K562 (cell line): ENCODE measurements around the gene BRAP. TPM values are rescaled to one million over a fixed set of nuclear protein-coding genes. Genes with fewer than 3 reads are reported as not detected.
A peak's percentile ranks its signal among the peaks of the same experiment; 100 is the strongest.

Experiments used
- ATAC-seq: fragments of 200-7000 bp; cut with Tn5 transposase; 3 replicates; pipeline ENCODE4 v1.9.1; 2020; ENCODE audit warnings: moderate library complexity
- BruUV-seq: library from RNA; stranded (reverse); fragments of 400-500 nt; replicated peaks from 2 replicates; lab custom pipeline; 2021; lab: Mats Ljungman, UMichigan
- CTCF ChIA-PET: fragments of 300-600 bp; formaldehyde crosslinking; extraction: SDS; loops from one replicate; lab custom pipeline; 2021; ENCODE audit warnings: low intra/inter-chr PET ratio; lab: Yijun Ruan, JAX
- POLR2A ChIA-PET: fragments of 300-600, 350-650 bp; sonication (Branson Sonifier 250); formaldehyde crosslinking; extraction: SDS; loops from one replicate; lab custom pipeline; 2021; ENCODE audit warnings: antibody characterized with exemption, inconsistent platforms; lab: Yijun Ruan, JAX
- DNase-seq, 4 experiments: peaks; one replicate each; pipeline versions ENCODE4 v3.0.0 to v3.0.0-alpha.2; 2011 to 2018; ENCODE audit warnings: low spot score in 3 of 4, mixed read lengths in 3 of 4; ENCODE audit errors: extremely low read depth in 1 of 4
- FAIRE-seq: peaks from 2 replicates; lab custom pipeline; 2011; peaks lifted over from hg19 to GRCh38; lab: Jason Lieb, UNC
- H2AFZ ChIP-seq: 2 replicates; pipeline ENCODE4 v1.6.0; 2011; ENCODE audit warnings: low read depth, low read length, control low read depth, inconsistent platforms
- H3K27ac ChIP-seq: fragments of 200-600 bp; 3 replicates; pipeline ENCODE4 v1.8.0; 2011; ENCODE audit warnings: low read depth, mild to moderate bottlenecking, control low read depth, inconsistent platforms, low read length, moderate library complexity, mixed read lengths; ENCODE audit errors: extremely low read depth
- H3K27me3 ChIP-seq, 2 experiments: fragments of 300-600 bp in 1 of 2; 2 replicates in 1 of 2; 3 replicates in 1 of 2; pipeline versions ENCODE4 v1.6.0 to v1.8.0; 2011; ENCODE audit warnings: inconsistent platforms in 2 of 2, low read length in 2 of 2, mild to moderate bottlenecking in 1 of 2, mixed read lengths in 1 of 2, moderate library complexity in 1 of 2; ENCODE audit not compliant: control insufficient read depth in 2 of 2, insufficient read depth in 2 of 2
- H3K36me3 ChIP-seq: fragments of 300-600 bp; 3 replicates; pipeline ENCODE4 v1.8.0; 2011; ENCODE audit warnings: mild to moderate bottlenecking, low read length, inconsistent platforms; ENCODE audit not compliant: control insufficient read depth, insufficient read depth
- H3K4me1 ChIP-seq, 2 experiments: fragments of 200-600 bp in 1 of 2; replicated peaks in 1 of 2; 2 replicates in 1 of 2; 3 replicates in 1 of 2; pipeline versions ENCODE4 v1.5.1 to v1.8.0; 2011; ENCODE audit warnings: inconsistent platforms in 2 of 2, low read length in 2 of 2, mild to moderate bottlenecking in 1 of 2, mixed read lengths in 1 of 2, moderate library complexity in 1 of 2; ENCODE audit not compliant: control insufficient read depth in 2 of 2, insufficient read depth in 2 of 2
- H3K4me2 ChIP-seq: 2 replicates; pipeline ENCODE4 v1.6.1; 2011; ENCODE audit warnings: low read length, control low read depth, inconsistent platforms, mixed read lengths; ENCODE audit not compliant: insufficient read depth
- H3K4me3 ChIP-seq: fragments of 200-600 bp; sonication (generic), shearing (Covaris generic); 2 replicates; pipeline ENCODE4 v1.5.1; 2016; ENCODE audit warnings: control low read depth, inconsistent platforms
- H3K79me2 ChIP-seq: fragments of 200-600 bp; 3 replicates; pipeline ENCODE4 v1.8.0; 2011; ENCODE audit warnings: low read length, inconsistent platforms; ENCODE audit not compliant: control insufficient read depth, insufficient read depth
- H3K9ac ChIP-seq, 2 experiments: 2 replicates each; pipeline versions ENCODE4 v1.6.0 to v1.6.1; 2011; ENCODE audit warnings: low read depth in 2 of 2, low read length in 2 of 2, control low read depth in 1 of 2, inconsistent platforms in 1 of 2, mild to moderate bottlenecking in 1 of 2, mixed read lengths in 1 of 2; ENCODE audit not compliant: insufficient read depth in 1 of 2
- H3K9me1 ChIP-seq: one replicate; pipeline ENCODE4 v1.6.0; 2011; ENCODE audit warnings: inconsistent platforms, mild to moderate bottlenecking, low read length, moderate library complexity; ENCODE audit not compliant: control insufficient read depth, insufficient read depth
- H3K9me3 ChIP-seq: replicated peaks from 2 replicates; pipeline ENCODE4 v1.5.1; 2011; ENCODE audit warnings: low read depth, low read length, inconsistent platforms; ENCODE audit not compliant: control insufficient read depth, insufficient read depth
- H4K20me1 ChIP-seq: replicated peaks from 2 replicates; pipeline ENCODE4 v1.6.1; 2011; ENCODE audit warnings: low read length, inconsistent platforms, mixed read lengths; ENCODE audit not compliant: control insufficient read depth, insufficient read depth
- GATAD2B ChIP-seq: fragments of 450-650 bp; IDR thresholded peaks from 2 replicates; pipeline ENCODE4 v1.6.1; 2017; ENCODE audit warnings: mild to moderate bottlenecking, borderline replicate concordance
- GTF2E2 ChIP-seq: fragments of 200-800 bp; sonication (Bioruptor generic); IDR thresholded peaks from 2 replicates; pipeline ENCODE4 v1.6.1; 2016; ENCODE audit warnings: missing genetic modification characterization, missing compliant biosample characterization
- HDAC8 ChIP-seq: fragments of 450-650 bp; IDR thresholded peaks from 2 replicates; pipeline ENCODE4 v1.6.1; 2016; ENCODE audit warnings: mild to moderate bottlenecking, missing genetic modification characterization, moderate library complexity, missing compliant biosample characterization
- HNRNPL ChIP-seq: fragments of 200-400 bp; formaldehyde crosslinking; IDR thresholded peaks from 2 replicates; pipeline ENCODE4 v1.6.1; 2017; ENCODE audit warnings: low read depth, mild to moderate bottlenecking, low read length
- LEF1 ChIP-seq: fragments of 450-650 bp; IDR thresholded peaks from 2 replicates; pipeline ENCODE4 v1.6.1; 2016; ENCODE audit warnings: mild to moderate bottlenecking
- NFATC3 ChIP-seq: fragments of 450-650 bp; IDR thresholded peaks from 2 replicates; pipeline ENCODE4 v1.6.1; 2017; ENCODE audit warnings: mild to moderate bottlenecking
- POLR2B ChIP-seq: fragments of 450-650 bp; IDR thresholded peaks from 2 replicates; pipeline ENCODE4 v1.6.1; 2018; ENCODE audit warnings: low read depth; ENCODE audit not compliant: partially characterized antibody
- SAP30 ChIP-seq: fragments of 200-600 bp; sonication (generic); IDR thresholded peaks from 2 replicates; pipeline ENCODE4 v1.6.1; 2012; ENCODE audit warnings: borderline replicate concordance, low read depth, mild to moderate bottlenecking, moderate library complexity, low read length, control low read depth, inconsistent platforms; ENCODE audit not compliant: insufficient read depth, poor library complexity, severe bottlenecking
- SIX5 ChIP-seq, 2 experiments: IDR thresholded peaks; 2 replicates each; pipeline ENCODE4 v1.6.1; 2011; ENCODE audit warnings: low read length in 2 of 2, borderline replicate concordance in 1 of 2, low read depth in 1 of 2, mild to moderate bottlenecking in 1 of 2, moderate library complexity in 1 of 2; ENCODE audit not compliant: insufficient read depth in 1 of 2
- SMARCA4 ChIP-seq: fragments of 450-650 bp; IDR thresholded peaks from 2 replicates; pipeline ENCODE4 v1.6.1; 2016
- SMARCE1 ChIP-seq: fragments of 450-650 bp; IDR thresholded peaks from 2 replicates; pipeline ENCODE4 v1.7.1; 2016; ENCODE audit warnings: mild to moderate bottlenecking
- SREBF1 ChIP-seq: fragments of 150-350 bp; IDR thresholded peaks from 2 replicates; pipeline ENCODE4 v1.6.1; 2014; ENCODE audit warnings: antibody characterized with exemption, low read depth, low read length, borderline replicate concordance
- TFAM ChIP-seq: fragments of 250-450 bp; sonication (Bioruptor Pico); conservative IDR thresholded peaks from 2 replicates; pipeline ENCODE4 v1.5.0; 2021; ENCODE audit warnings: mild to moderate bottlenecking, moderate library complexity
- YY1 ChIP-seq, 3 experiments: IDR thresholded peaks; 2 replicates each; pipeline ENCODE4 v1.6.1; 2011; ENCODE audit warnings: low read length in 2 of 3, mild to moderate bottlenecking in 2 of 3, moderate library complexity in 2 of 3, borderline replicate concordance in 1 of 3, control low read depth in 1 of 3, low read depth in 1 of 3; ENCODE audit not compliant: insufficient read depth in 3 of 3, insufficient replicate concordance in 2 of 3, control insufficient read depth in 1 of 3, insufficient read length in 1 of 3; ENCODE audit errors: extremely low read depth in 1 of 3
- ZNF263 ChIP-seq: sonication (generic); formaldehyde crosslinking; IDR thresholded peaks from 2 replicates; pipeline ENCODE4 v1.8.0; 2022; ENCODE audit warnings: mild to moderate bottlenecking, missing genetic modification reagents, borderline replicate concordance
- WGBS: fragments of 100-300 bp; shearing (Covaris generic); methylation state at CpG from one replicate; pipeline ENCODE4 v1.1.6; 2016; ENCODE audit warnings: low coverage, mixed read lengths; ENCODE audit not compliant: insufficient coverage; ENCODE audit errors: missing lambda C conversion rate; 5-methylcytosine and 5-hydroxymethylcytosine counted together
- in situ Hi-C: fragments of 300-500 bp; cut with MboI; formaldehyde crosslinking; loops from 4 replicates; pipeline ENCODE4 v1.15.0; 2018; ENCODE audit warnings: inconsistent platforms, mixed read lengths
- intact Hi-C: fragments of 100-400 bp; cut with micrococcal nuclease; formaldehyde crosslinking; loops from 2 replicates; pipeline ENCODE4 v1.14.2; 2022
- polyA plus RNA-seq, 8 experiments: library from polyadenylated mRNA; depleted of rRNA in 4 of 8; stranded (reverse) in 5 of 8; unstranded in 3 of 8; fragments of >200 nt; fragmentation: Nextera tagmentation in 2 of 8; fragmentation: Illumina TruSeq in 1 of 8; extraction: Ambion mirVana in 2 of 8; extraction: Trizol in 1 of 8; gene quantifications; 2 replicates each; pipeline versions ENCODE4 v1.2.1 to v1.2.3, GENCODE V29; 2011 to 2014; ENCODE audit warnings: inconsistent platforms in 1 of 8, missing spikeins in 1 of 8
- total RNA-seq, 7 experiments: library from RNA; depleted of rRNA in 6 of 7; stranded (reverse); fragments of >200 nt in 6 of 7; fragmentation: Illumina TruSeq in 2 of 7; extraction: Trizol in 2 of 7; gene quantifications; 2 replicates each; pipeline versions ENCODE4 v1.2.1 to v1.2.3, GENCODE V29; 2011 to 2021; ENCODE audit warnings: low replicate concordance in 1 of 7
- TF ChIP-seq, protein P1 (sequence below): fragments of 450-650 bp; formaldehyde crosslinking; IDR thresholded peaks from 2 replicates; pipeline ENCODE4 v1.4.0; 2022; ENCODE audit warnings: missing genetic modification characterization

Gene BRAP
- total and polyA plus RNA-seq, 9 of the 15 experiments (the other 6 are each of a cell fraction or from before 2014, with no cell fraction given) = 2.2 to 32.6 (median 27.5) TPM

DNA sequence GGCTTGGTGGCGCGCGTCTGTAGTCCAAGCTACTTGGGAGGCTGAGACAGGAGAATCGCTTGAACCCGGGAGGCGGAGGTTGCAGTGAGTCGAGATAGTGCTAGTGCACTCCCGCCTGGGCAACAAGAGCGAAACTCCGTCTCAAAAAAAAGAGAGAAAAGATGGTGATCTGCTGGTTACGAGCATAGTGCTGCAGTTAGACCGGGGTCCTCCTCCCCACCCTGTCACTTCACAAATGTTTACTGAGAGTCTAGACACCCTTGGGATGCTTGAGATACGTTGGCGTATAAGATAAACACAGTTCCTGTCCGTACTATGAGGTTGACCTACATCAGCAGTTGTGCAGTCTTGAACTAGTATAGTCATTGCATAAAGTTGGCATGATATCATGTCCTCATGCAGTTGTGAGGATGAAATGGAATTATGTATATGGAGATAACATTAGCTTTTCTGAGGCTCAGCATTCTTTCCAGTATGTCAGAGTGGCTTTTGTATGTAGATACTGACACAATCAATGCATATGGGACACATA is 884 bp upstream of the BRAP start (continued):
- TF ChIP-seq, protein P1, sequence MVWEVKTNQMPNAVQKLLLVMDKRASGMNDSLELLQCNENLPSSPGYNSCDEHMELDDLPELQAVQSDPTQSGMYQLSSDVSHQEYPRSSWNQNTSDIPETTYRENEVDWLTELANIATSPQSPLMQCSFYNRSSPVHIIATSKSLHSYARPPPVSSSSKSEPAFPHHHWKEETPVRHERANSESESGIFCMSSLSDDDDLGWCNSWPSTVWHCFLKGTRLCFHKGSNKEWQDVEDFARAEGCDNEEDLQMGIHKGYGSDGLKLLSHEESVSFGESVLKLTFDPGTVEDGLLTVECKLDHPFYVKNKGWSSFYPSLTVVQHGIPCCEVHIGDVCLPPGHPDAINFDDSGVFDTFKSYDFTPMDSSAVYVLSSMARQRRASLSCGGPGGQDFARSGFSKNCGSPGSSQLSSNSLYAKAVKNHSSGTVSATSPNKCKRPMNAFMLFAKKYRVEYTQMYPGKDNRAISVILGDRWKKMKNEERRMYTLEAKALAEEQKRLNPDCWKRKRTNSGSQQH (CRISPR knock-in tag) = no peak
- TF ChIP-seq SIX5 (IDR thresholded peaks at IDR 0.05; ENCODE audit: borderline replicate concordance in 1 of 2, insufficient read depth in 1 of 2, low read depth in 1 of 2, low read length in 2 of 2) (no peak), TFAM (CRISPR knock-in tag) (no peak)

DNA sequence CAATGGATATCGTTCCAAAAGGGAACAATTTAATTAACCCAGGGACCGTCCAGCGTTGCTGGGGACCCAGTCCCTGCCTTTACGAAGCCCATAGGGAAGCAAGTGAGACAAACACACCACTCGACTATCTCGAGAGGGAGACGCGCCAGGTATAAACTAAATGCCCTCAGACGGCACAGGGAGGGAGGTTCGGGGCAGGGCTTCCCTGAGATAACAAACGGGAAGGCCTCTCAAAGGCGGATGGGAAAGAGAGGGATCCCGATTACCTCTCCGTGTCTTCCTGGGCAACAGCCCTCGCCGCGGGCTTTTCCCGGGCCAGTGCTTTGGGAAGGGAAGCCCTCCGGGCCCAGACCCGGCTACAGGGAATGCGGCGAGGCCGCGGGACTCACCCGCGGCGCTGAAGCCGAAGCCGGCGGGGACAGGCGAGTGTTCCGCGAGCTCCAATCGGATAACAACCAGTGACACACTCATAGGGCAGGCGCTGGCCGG is 390 bp downstream of the BRAP start:
- in situ Hi-C loops (loop anchor here (5.0 kb wide), 1 partner anchor 57 kb away; no protein-coding TSS in a partner anchor), intact Hi-C loops (loop anchor here (5.0 to 10.0 kb wide), 2 partner anchors 278 to 351 kb away; partner anchors contain the start of gene SH2B3)
- ChIA-PET CTCF (interaction anchor here (0.7 to 1.0 kb wide), 2 partner anchors 68 to 92 kb away, joined by 3 read pairs; no protein-coding TSS in a partner anchor), POLR2A (interaction anchor here (0.6 to 1.6 kb wide), 19 partner anchors 8 to 655 kb away, joined by 3 to 9 read pairs (median 3); no protein-coding TSS in a partner anchor)
- Histone ChIP-seq H3K4me3 (peak overlapping the region; percentile 86), H3K9me3 (no peaks in the 10 kb centered on the region), H3K79me2 (peaks cover 44% of the 10 kb centered on the region), H3K27me3 (no peaks in the 10 kb centered on the region), H3K36me3 (peaks cover 36% of the 10 kb centered on the region; the same call in 2 of the 3 replicates), H3K9ac (peak overlapping the region; percentile 96 to 99), H4K20me1 (no peaks in the 10 kb centered on the region; the same call in 1 of the 2 replicates), H2AFZ (peak overlapping the region; percentile 98; the same call in 1 of the 2 replicates), H3K9me1 (no peaks in the 10 kb centered on the region), H3K27ac (peak overlapping the region; percentile 97), H3K4me2 (peak overlapping the region; percentile 100), H3K4me1 (peaks cover 13 to 15% of the 10 kb centered on the region in 2 experiments; a peak in 4 of 5 replicates)
- ATAC-seq = peak; percentile 66
- DNase-seq = peak in 2 of 4 experiments; percentile 60 to 65
- BruUV-seq = TSS peak; percentile 59
- 0% methylated on average over 32 of the region's 36 CpGs for WGBS
- no peak for FAIRE-seq
- TF ChIP-seq GTF2E2 (tag) = no peak
- TF ChIP-seq POLR2B = no peak
- no peak for TF ChIP-seq LEF1
- no peak for TF ChIP-seq GATAD2B
- peak; percentile 83 for TF ChIP-seq SAP30
- TF ChIP-seq SMARCE1 = 0 out of 2 replicates have a peak, but pooled peaks have one; percentile 17
- peak; percentile 60; the same call in 1 of the 2 replicates for TF ChIP-seq NFATC3
- no peak for TF ChIP-seq SREBF1
- no peak for TF ChIP-seq ZNF263 (CRISPR knock-in tag)
- TF ChIP-seq HNRNPL = 0 out of 2 replicates have a peak, but pooled peaks have one; percentile 2
- no peak for TF ChIP-seq HDAC8 (tag)
- TF ChIP-seq YY1 (IDR thresholded peaks at IDR 0.05; ENCODE audit: borderline replicate concordance in 1 of 3, control insufficient read depth in 1 of 3, extremely low read depth in 1 of 3, insufficient read depth in 3 of 3, insufficient read length in 1 of 3, insufficient replicate concordance in 2 of 3, low read depth in 1 of 3, low read length in 2 of 3) = no peak
- TF ChIP-seq SMARCA4 = 0 out of 2 replicates have a peak, but pooled peaks have one; percentile 11
